Vagina (tissue), 2 donors: ENCODE data around the gene SIK2.

Experiments used
- CTCF ChIP-seq, 3 experiments: fragments of 450-650 bp in 2 of 3; fragments of 200-600 bp in 1 of 3; sonication (generic) in 1 of 3; IDR thresholded peaks; one replicate each; pipeline ENCODE4 v1.5.1; 2017 to 2019; ENCODE audit warnings: antibody characterized with exemption in 3 of 3, mild to moderate bottlenecking in 2 of 3, moderate library complexity in 2 of 3
- POLR2A ChIP-seq, 2 donors: fragments of 450-650 bp; IDR thresholded peaks; one replicate each; pipeline ENCODE4 v1.6.1; 2017; ENCODE audit warnings: antibody characterized with exemption in 2 of 2, mild to moderate bottlenecking in 2 of 2, moderate library complexity in 2 of 2
- POLR2AphosphoS5 ChIP-seq, 2 donors: sonication (generic); formaldehyde crosslinking; IDR thresholded peaks; one replicate each; pipeline ENCODE4 v1.9.0; 2017; ENCODE audit warnings: antibody characterized with exemption in 2 of 2, mild to moderate bottlenecking in 2 of 2, low read depth in 1 of 2; ENCODE audit not compliant: insufficient read depth in 1 of 2

DNA sequence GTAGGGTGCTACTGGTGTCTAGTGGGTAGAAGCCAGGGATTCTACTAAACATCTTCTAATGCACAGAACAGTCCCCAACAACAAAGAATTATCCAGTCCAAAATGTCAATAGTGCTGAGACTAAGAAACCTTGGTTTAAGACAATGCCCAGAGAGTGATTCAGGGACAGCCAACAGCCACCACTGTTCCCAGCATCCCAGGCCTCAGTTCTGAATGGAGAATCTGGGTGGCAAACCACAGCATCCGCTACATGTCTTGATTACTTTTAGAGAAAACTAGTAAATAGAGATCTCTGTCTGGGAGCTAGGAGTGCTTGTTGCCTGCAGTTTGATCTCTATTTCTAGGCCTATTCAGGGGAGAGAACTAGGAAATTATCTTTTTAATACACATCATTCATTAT lies 20.9 kb upstream of the SIK2 start:
- TF ChIP-seq CTCF (IDR thresholded peaks at IDR 0.05): no peak
- TF ChIP-seq POLR2A (IDR thresholded peaks at IDR 0.05): no peak
- TF ChIP-seq POLR2AphosphoS5 (IDR thresholded peaks at IDR 0.05; ENCODE audit: insufficient read depth in 1 of 2, low read depth in 1 of 2): no peak
